GM19025 (cell line): ENCODE data around the gene FHOD3.
A peak's percentile ranks its signal among the peaks of the same experiment; 100 is the strongest.

Source experiments
- ATAC-seq: cut with Tn5 transposase; IDR thresholded peaks from one replicate; pipeline ENCODE4 v1.9.1; 2021; ENCODE audit warnings: mild to moderate bottlenecking, low read depth, moderate library complexity; ENCODE audit not compliant: unreplicated experiment

Gene FHOD3

GRCh38 chr18:36828630-36829361, 531.3 kb downstream of the FHOD3 start, which contains the start of the genes KIAA1328 and TPGS2:
Gene KIAA1328, plus strand, starts transcription at chr18:36829127. Its CDS starts 12 bp downstream, at chr18:36829139.
Gene TPGS2, minus strand, starts transcription at chr18:36829002. Its CDS starts 235 bp downstream, at chr18:36828767.
- peak; percentile 93 for ATAC-seq
